Panc1 (cell line): ENCODE data around the gene IFIT3. TPM values are rescaled to one million over a fixed set of nuclear protein-coding genes. Genes with fewer than 3 reads are reported as not detected.

ENCODE experiments used
- ATAC-seq: fragments of 200-7000 bp; cut with Tn5 transposase; 2 replicates; pipeline ENCODE4 v1.9.1; 2020; ENCODE audit warnings: mild to moderate bottlenecking, moderate library complexity
- BruUV-seq: library from RNA; stranded (reverse); fragments of 400-500 nt; replicated peaks from 2 replicates; lab custom pipeline; 2021; lab: Mats Ljungman, UMichigan
- CTCF ChIA-PET: fragments of 300-600 bp; sonication (Branson Sonifier 250); formaldehyde crosslinking; loops from one replicate; lab custom pipeline; 2022; ENCODE audit warnings: antibody characterized with exemption; lab: Charles Lee
- POLR2A ChIA-PET: fragments of 300-600 bp; sonication (Branson Sonifier 250); formaldehyde crosslinking; loops from one replicate; lab custom pipeline; 2022; ENCODE audit warnings: antibody characterized with exemption; lab: Charles Lee
- DNase-seq: peaks from one replicate; pipeline ENCODE4 v3.0.0-alpha.2; 2010; ENCODE audit warnings: low read depth, low spot score
- H3K27ac ChIP-seq: 2 replicates; pipeline ENCODE4 v1.5.1; 2011; ENCODE audit warnings: mild to moderate bottlenecking, low read length, inconsistent platforms
- H3K27me3 ChIP-seq: fragments of 200-500 bp; sonication (Bioruptor generic); 2 replicates; pipeline ENCODE4 v1.6.0; 2014; ENCODE audit warnings: low read length, inconsistent platforms; ENCODE audit not compliant: control insufficient read depth, insufficient read depth
- H3K36me3 ChIP-seq: fragments of 200-500 bp; sonication (Bioruptor generic); 2 replicates; pipeline ENCODE4 v1.5.1; 2014; ENCODE audit warnings: inconsistent platforms, mild to moderate bottlenecking, low read length, moderate library complexity; ENCODE audit not compliant: control insufficient read depth, insufficient read depth
- H3K4me1 ChIP-seq: 2 replicates; pipeline ENCODE4 v1.5.1; 2011; ENCODE audit warnings: inconsistent platforms, mild to moderate bottlenecking, low read length, moderate library complexity; ENCODE audit not compliant: control insufficient read depth, insufficient read depth
- H3K4me3 ChIP-seq, 2 experiments: 2 replicates each; pipeline ENCODE4 v1.5.1; 2011 to 2012; ENCODE audit warnings: low read depth in 2 of 2, low read length in 2 of 2, mild to moderate bottlenecking in 2 of 2, inconsistent platforms in 1 of 2, moderate library complexity in 1 of 2
- H3K9me3 ChIP-seq: fragments of 200-500 bp; sonication (Bioruptor generic); 2 replicates; pipeline ENCODE4 v1.5.1; 2014; ENCODE audit warnings: low read depth, mild to moderate bottlenecking, inconsistent platforms, low read length, moderate library complexity; ENCODE audit not compliant: control insufficient read depth, insufficient read depth
- CTCF ChIP-seq: fragments of 450-650 bp; IDR thresholded peaks from 2 replicates; pipeline ENCODE4 v1.5.1; 2017; ENCODE audit warnings: mild to moderate bottlenecking
- POLR2AphosphoS5 ChIP-seq: IDR thresholded peaks from 2 replicates; pipeline ENCODE4 v1.6.1; 2012; ENCODE audit warnings: mild to moderate bottlenecking, low read depth, low read length, moderate library complexity
- REST ChIP-seq, 2 experiments: IDR thresholded peaks; 2 replicates each; pipeline ENCODE4 v1.6.1; 2011 to 2012; ENCODE audit warnings: low read depth in 2 of 2, control low read depth in 1 of 2, low read length in 1 of 2, mild to moderate bottlenecking in 1 of 2, moderate library complexity in 1 of 2; ENCODE audit not compliant: insufficient read depth in 1 of 2
- SIN3A ChIP-seq: IDR thresholded peaks from 2 replicates; pipeline ENCODE4 v1.6.1; 2012; ENCODE audit warnings: low read depth, mild to moderate bottlenecking, low read length, moderate library complexity, borderline replicate concordance; ENCODE audit not compliant: insufficient read depth
- TCF7L2 ChIP-seq: IDR thresholded peaks from 2 replicates; pipeline ENCODE4 v1.6.1; 2011; ENCODE audit warnings: mild to moderate bottlenecking, low read depth, low read length, inconsistent platforms
- in situ Hi-C: cut with HindIII; loops from 2 replicates; pipeline ENCODE4 v1.10.0; 2016; ENCODE audit warnings: low sequenced_read_pairs, low pct_unique_long_range_greater_than_20kb
- intact Hi-C: fragments of 100-400 bp; cut with micrococcal nuclease; formaldehyde crosslinking; loops from one replicate; pipeline ENCODE4 v1.10.0; 2022; ENCODE audit not compliant: unreplicated experiment
- total RNA-seq: library from RNA; stranded (reverse); gene quantifications from one replicate; pipeline ENCODE4 v1.2.1, GENCODE V29; 2021; ENCODE audit not compliant: unreplicated experiment

The IFIT3 gene
- total RNA-seq, 1 experiment from 2014 or later, result 29.8 TPM

GRCh38 chr10:89344156-89344555 lies 16.4 kb downstream of the IFIT3 start:
- DNase-seq, result no peak
- ChIA-PET POLR2A (no interaction called here), CTCF (no interaction called here)
- ATAC-seq, result no peak
- no peak for TF ChIP-seq POLR2AphosphoS5
- TF ChIP-seq REST (IDR thresholded peaks at IDR 0.05; ENCODE audit: insufficient read depth in 1 of 2, low read depth in 2 of 2, low read length in 1 of 2), result no peak
- no peak for TF ChIP-seq TCF7L2
- no peak for TF ChIP-seq SIN3A
- no peak for TF ChIP-seq CTCF
- intact Hi-C loops, result no loop called here
- in situ Hi-C loops, result no loop called here
- Histone ChIP-seq H3K4me3 (no peak overlapping the region), H3K27ac (no peak overlapping the region), H3K4me1 (no peaks in the 10 kb centered on the region), H3K27me3 (no peaks in the 10 kb centered on the region), H3K9me3 (no peaks in the 10 kb centered on the region), H3K36me3 (no peaks in the 10 kb centered on the region)
- BruUV-seq, result no TSS peak

- Histone ChIP-seq H3K4me1 (no peaks in the 10 kb centered on the region), H3K9me3 (no peaks in the 10 kb centered on the region), H3K27ac (no peak overlapping the region), H3K27me3 (no peaks in the 10 kb centered on the region), H3K36me3 (no peaks in the 10 kb centered on the region), H3K4me3 (no peak overlapping the region)
- TF ChIP-seq TCF7L2 (no peak), REST (IDR thresholded peaks at IDR 0.05; ENCODE audit: insufficient read depth in 1 of 2, low read depth in 2 of 2, low read length in 1 of 2) (no peak), SIN3A (no peak), POLR2AphosphoS5 (no peak), CTCF (no peak)
- in situ Hi-C loops, result no loop called here
- no peak for ATAC-seq
- CTCF ChIA-PET, result no interaction called here
- no peak for DNase-seq
- intact Hi-C loops, result no loop called here
- no TSS peak for BruUV-seq
- POLR2A ChIA-PET, result no interaction called here
Observed at GRCh38 chr10:89345367-89346000, 17.7 kb downstream of the IFIT3 start.
